Coronary artery (tissue), 2 donors: ENCODE data around the gene FNDC1.

ENCODE experiments used
- DNase-seq: peaks from one replicate; pipeline ENCODE4 v3.0.0-alpha.2; 2017; ENCODE audit warnings: low spot score
- H3K27ac ChIP-seq, 2 donors: fragments of 200-600 bp; sonication (generic); one replicate each; pipeline ENCODE4 v1.5.1; 2016 to 2019
- H3K4me3 ChIP-seq: fragments of 200-600 bp; sonication (generic); 2 replicates; pipeline ENCODE4 v1.5.1; 2016; ENCODE audit warnings: mild to moderate bottlenecking, moderate library complexity
- TF ChIP-seq, protein P1 (sequence below): fragments of 200-600 bp; sonication (generic); IDR thresholded peaks from one replicate; pipeline ENCODE4 v1.5.1; 2019; ENCODE audit warnings: antibody characterized with exemption

The FNDC1 gene

GRCh38 chr6:159184559-159184958, 15.4 kb downstream of the FNDC1 start:
- no peak overlapping the region for H3K4me3 ChIP-seq
- TF ChIP-seq, protein P1, sequence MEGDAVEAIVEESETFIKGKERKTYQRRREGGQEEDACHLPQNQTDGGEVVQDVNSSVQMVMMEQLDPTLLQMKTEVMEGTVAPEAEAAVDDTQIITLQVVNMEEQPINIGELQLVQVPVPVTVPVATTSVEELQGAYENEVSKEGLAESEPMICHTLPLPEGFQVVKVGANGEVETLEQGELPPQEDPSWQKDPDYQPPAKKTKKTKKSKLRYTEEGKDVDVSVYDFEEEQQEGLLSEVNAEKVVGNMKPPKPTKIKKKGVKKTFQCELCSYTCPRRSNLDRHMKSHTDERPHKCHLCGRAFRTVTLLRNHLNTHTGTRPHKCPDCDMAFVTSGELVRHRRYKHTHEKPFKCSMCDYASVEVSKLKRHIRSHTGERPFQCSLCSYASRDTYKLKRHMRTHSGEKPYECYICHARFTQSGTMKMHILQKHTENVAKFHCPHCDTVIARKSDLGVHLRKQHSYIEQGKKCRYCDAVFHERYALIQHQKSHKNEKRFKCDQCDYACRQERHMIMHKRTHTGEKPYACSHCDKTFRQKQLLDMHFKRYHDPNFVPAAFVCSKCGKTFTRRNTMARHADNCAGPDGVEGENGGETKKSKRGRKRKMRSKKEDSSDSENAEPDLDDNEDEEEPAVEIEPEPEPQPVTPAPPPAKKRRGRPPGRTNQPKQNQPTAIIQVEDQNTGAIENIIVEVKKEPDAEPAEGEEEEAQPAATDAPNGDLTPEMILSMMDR, result no peak
- no peak overlapping the region for H3K27ac ChIP-seq
- no peak for DNase-seq

DNA sequence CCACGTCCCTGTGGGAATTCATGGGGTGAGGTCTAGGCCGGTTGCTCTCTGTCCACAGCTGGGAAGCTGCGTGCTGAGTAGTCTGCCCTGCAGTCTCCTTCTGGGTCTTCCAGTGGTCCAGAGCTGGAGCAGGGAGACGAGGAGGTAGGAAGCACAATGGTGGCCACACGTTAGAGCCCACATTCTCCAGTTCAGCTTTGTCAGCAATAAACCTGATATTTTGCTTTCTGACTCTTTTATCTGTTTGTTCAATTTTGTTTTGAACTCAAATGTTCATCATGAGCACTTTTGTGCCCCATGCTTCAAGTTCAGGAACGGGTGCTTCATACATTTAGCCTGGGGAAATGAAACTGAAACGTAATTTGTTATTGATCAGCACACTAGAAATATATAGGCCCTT, 21.3 kb downstream of the FNDC1 start:
- DNase-seq, result no peak
- TF ChIP-seq, protein P1, result no peak
- H3K27ac ChIP-seq, result no peak overlapping the region
- H3K4me3 ChIP-seq, result no peak overlapping the region

- no peak for DNase-seq
- no peak overlapping the region for H3K27ac ChIP-seq
- no peak overlapping the region for H3K4me3 ChIP-seq
- TF ChIP-seq, protein P1, result no peak
Observed at GRCh38 chr6:159193923-159194322, 24.7 kb downstream of the FNDC1 start.

DNA sequence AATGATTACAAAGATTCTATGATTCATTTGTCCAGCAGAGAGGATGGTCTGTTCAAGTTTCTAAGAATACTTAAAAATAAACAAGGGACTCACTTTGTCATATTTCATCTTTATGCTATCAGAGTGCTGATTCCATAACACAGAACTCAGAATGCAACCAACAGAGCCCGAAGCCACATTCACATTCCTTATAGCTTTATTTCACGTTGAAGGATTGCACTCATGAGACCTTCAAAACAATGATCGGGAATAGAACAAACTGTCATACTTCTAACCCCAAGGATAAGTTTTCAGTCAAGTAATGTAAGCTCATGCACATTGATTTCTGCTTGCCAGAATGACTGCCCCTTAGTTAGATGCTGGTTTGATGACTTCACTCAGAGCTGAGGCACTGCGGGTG, 25.2 kb downstream of the FNDC1 start:
- Histone ChIP-seq H3K4me3 (no peak overlapping the region), H3K27ac (no peak overlapping the region)
- TF ChIP-seq, protein P1, result no peak
- DNase-seq, result no peak

GRCh38 chr6:159196430-159196975, 27.3 kb downstream of the FNDC1 start:
- DNase-seq, result no peak
- TF ChIP-seq, protein P1, result no peak
- no peak overlapping the region for H3K27ac ChIP-seq
- no peak overlapping the region for H3K4me3 ChIP-seq

DNA sequence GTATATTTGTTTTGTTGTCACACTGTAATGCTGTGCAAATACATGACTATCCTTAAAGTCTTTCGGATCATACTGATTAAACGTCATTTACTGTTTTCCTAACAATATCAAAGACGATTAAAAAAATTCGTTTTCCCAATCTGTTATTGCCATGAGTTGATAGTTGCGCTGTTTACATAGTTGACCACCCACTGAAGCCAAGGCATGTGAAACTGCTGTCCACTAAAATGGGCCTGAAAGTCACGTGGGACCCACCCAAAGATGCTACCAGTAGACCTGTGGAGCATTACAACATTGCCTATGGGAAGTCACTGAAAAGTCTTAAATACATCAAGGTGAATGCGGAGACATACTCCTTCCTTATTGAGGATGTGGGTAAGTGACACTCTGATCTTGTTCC, 28.1 kb downstream of the FNDC1 start:
- no peak for DNase-seq
- no peak overlapping the region for H3K4me3 ChIP-seq
- TF ChIP-seq, protein P1, result no peak
- H3K27ac ChIP-seq, result no peak overlapping the region

DNA sequence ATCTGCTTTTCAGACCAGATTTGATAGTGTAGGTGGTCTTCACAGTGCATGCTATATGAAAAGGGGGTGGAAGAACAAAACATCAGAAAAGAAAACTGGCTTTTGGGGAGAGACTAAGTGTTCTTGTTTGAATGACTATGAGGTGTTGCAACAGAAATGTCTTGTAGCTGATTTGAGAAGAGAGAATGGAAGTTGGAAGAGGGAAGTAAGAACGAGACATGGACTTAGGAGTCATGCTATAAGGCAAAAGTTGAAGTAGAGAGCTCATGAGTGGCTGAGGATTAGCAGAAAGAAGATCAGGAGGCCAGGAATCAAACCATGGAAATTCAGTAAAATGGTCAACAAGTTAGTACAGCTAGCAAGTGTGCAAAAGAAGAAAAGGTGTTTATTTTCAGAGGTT, 32.1 kb downstream of the FNDC1 start:
- DNase-seq, result no peak
- H3K4me3 ChIP-seq, result no peak overlapping the region
- TF ChIP-seq, protein P1, result no peak
- no peak overlapping the region for H3K27ac ChIP-seq
